IMR-90 (cell line): ENCODE results near the gene CAMP. TPM values are rescaled to one million over a fixed set of nuclear protein-coding genes. Genes with fewer than 3 reads are reported as not detected.

Experiments used
- ATAC-seq: fragments of 200-7000 bp; cut with Tn5 transposase; 2 replicates; pipeline ENCODE4 v1.9.1; 2020; ENCODE audit warnings: low read depth, mild to moderate bottlenecking, moderate library complexity
- BruUV-seq: library from RNA; stranded (reverse); fragments of 400-500 nt; replicated peaks from 2 replicates; lab custom pipeline; 2021; lab: Mats Ljungman, UMichigan
- CTCF ChIA-PET: fragments of 300-600 bp; formaldehyde crosslinking; extraction: SDS; loops from one replicate; lab custom pipeline; 2021; ENCODE audit warnings: antibody characterized with exemption; lab: Yijun Ruan, JAX
- POLR2A ChIA-PET: fragments of 300-600 bp; sonication (Branson Sonifier 250); formaldehyde crosslinking; loops from one replicate; lab custom pipeline; 2022; ENCODE audit warnings: antibody characterized with exemption; ENCODE audit not compliant: unreplicated experiment; lab: Charles Lee
- DNase-seq: peaks from one replicate; pipeline ENCODE4 v3.0.0; 2013
- H2AFZ ChIP-seq: replicated peaks from 2 replicates; pipeline ENCODE3; 2013; ENCODE audit warnings: low read length, mild to moderate bottlenecking; ENCODE audit not compliant: poor library complexity
- H2AK5ac ChIP-seq: 2 replicates; pipeline ENCODE4 v1.6.1; 2013; ENCODE audit warnings: low read depth, low read length, inconsistent platforms
- H2AK9ac ChIP-seq: replicated peaks from 2 replicates; pipeline ENCODE3; 2013; ENCODE audit warnings: mild to moderate bottlenecking, low read depth, low read length, moderate library complexity; ENCODE audit not compliant: poor library complexity
- H2BK120ac ChIP-seq: 2 replicates; pipeline ENCODE4 v1.6.1; 2013; ENCODE audit warnings: low read depth, low read length, inconsistent platforms
- H2BK15ac ChIP-seq: 3 replicates; pipeline ENCODE4 v1.6.1; 2013; ENCODE audit warnings: low read depth, low read length, inconsistent platforms
- H2BK20ac ChIP-seq: 2 replicates; pipeline ENCODE4 v1.6.1; 2013; ENCODE audit warnings: low read depth, mild to moderate bottlenecking, inconsistent platforms, low read length, moderate library complexity
- H2BK5ac ChIP-seq: 2 replicates; pipeline ENCODE4 v1.6.1; 2013; ENCODE audit warnings: mild to moderate bottlenecking, low read depth, low read length, inconsistent platforms; ENCODE audit not compliant: poor library complexity, severe bottlenecking
- H3K14ac ChIP-seq: replicated peaks from 2 replicates; pipeline ENCODE4 v1.6.1; 2013; ENCODE audit warnings: low read depth, low read length, inconsistent platforms
- H3K18ac ChIP-seq: 2 replicates; pipeline ENCODE4 v1.6.1; 2013; ENCODE audit warnings: low read depth, low read length, control low read depth
- H3K23ac ChIP-seq: 2 replicates; pipeline ENCODE4 v1.6.1; 2013; ENCODE audit warnings: low read depth, low read length, inconsistent platforms
- H3K27ac ChIP-seq: 2 replicates; pipeline ENCODE4 v1.5.1; 2013; ENCODE audit warnings: mild to moderate bottlenecking, control low read depth, low read length; ENCODE audit not compliant: insufficient read depth
- H3K27me3 ChIP-seq: 2 replicates; pipeline ENCODE4 v1.6.1; 2013; ENCODE audit warnings: low read length; ENCODE audit not compliant: control insufficient read depth, insufficient read depth
- H3K36me3 ChIP-seq: 2 replicates; pipeline ENCODE4 v1.6.1; 2013; ENCODE audit warnings: low read length, mixed read lengths; ENCODE audit not compliant: control insufficient read depth, insufficient read depth
- H3K4ac ChIP-seq: 2 replicates; pipeline ENCODE4 v1.6.1; 2013; ENCODE audit warnings: low read depth, low read length, inconsistent platforms
- H3K4me1 ChIP-seq: 2 replicates; pipeline ENCODE4 v1.6.1; 2013; ENCODE audit warnings: low read length, mixed read lengths; ENCODE audit not compliant: control insufficient read depth, insufficient read depth
- H3K4me2 ChIP-seq: 2 replicates; pipeline ENCODE4 v1.6.1; 2013; ENCODE audit warnings: low read depth, mild to moderate bottlenecking, control low read depth, low read length, moderate library complexity
- H3K4me3 ChIP-seq: 2 replicates; pipeline ENCODE4 v1.5.1; 2013; ENCODE audit warnings: low read depth, mild to moderate bottlenecking, control low read depth, low read length, moderate library complexity; ENCODE audit not compliant: insufficient read depth
- H3K56ac ChIP-seq: 2 replicates; pipeline ENCODE4 v1.6.1; 2013; ENCODE audit warnings: low read length, inconsistent platforms; ENCODE audit not compliant: insufficient read depth; ENCODE audit errors: extremely low read depth
- H3K79me1 ChIP-seq, 2 experiments: 2 replicates each; pipeline ENCODE4 v1.6.1; 2013; ENCODE audit warnings: low read length in 2 of 2, inconsistent platforms in 1 of 2, low read depth in 1 of 2
- H3K9ac ChIP-seq: 2 replicates; pipeline ENCODE4 v1.6.1; 2013; ENCODE audit warnings: low read depth, low read length, control low read depth
- H3K9me1 ChIP-seq: 2 replicates; pipeline ENCODE4 v1.6.1; 2013; ENCODE audit warnings: low read length, inconsistent platforms; ENCODE audit not compliant: insufficient read depth
- H3K9me3 ChIP-seq: 2 replicates; pipeline ENCODE4 v1.6.1; 2013; ENCODE audit warnings: low read length; ENCODE audit not compliant: control insufficient read depth, insufficient read depth
- H4K20me1 ChIP-seq: 2 replicates; pipeline ENCODE4 v1.6.1; 2013; ENCODE audit warnings: low read length, inconsistent platforms; ENCODE audit not compliant: insufficient read depth
- H4K5ac ChIP-seq: 2 replicates; pipeline ENCODE4 v1.6.1; 2013; ENCODE audit warnings: mild to moderate bottlenecking, low read depth, low read length, control low read depth
- H4K8ac ChIP-seq, 2 experiments: 2 replicates each; pipeline ENCODE4 v1.6.1; 2013; ENCODE audit warnings: low read depth in 2 of 2, low read length in 2 of 2, control low read depth in 1 of 2, inconsistent platforms in 1 of 2
- H4K91ac ChIP-seq: 2 replicates; pipeline ENCODE4 v1.6.1; 2013; ENCODE audit warnings: low read depth, low read length, inconsistent platforms; ENCODE audit not compliant: insufficient read depth
- CHD1 ChIP-seq: IDR thresholded peaks from 2 replicates; pipeline ENCODE4 v1.6.1; 2012; ENCODE audit warnings: low read depth, low read length, improper control_type of control experiment
- MAZ ChIP-seq: IDR thresholded peaks from 2 replicates; pipeline ENCODE4 v1.6.1; 2012; ENCODE audit warnings: low read depth, mild to moderate bottlenecking, low read length, improper control_type of control experiment, moderate library complexity, borderline replicate concordance
- MXI1 ChIP-seq: IDR thresholded peaks from 2 replicates; pipeline ENCODE4 v1.6.1; 2012; ENCODE audit warnings: low read depth, mild to moderate bottlenecking, low read length, moderate library complexity, borderline replicate concordance
- POLR2A ChIP-seq: IDR thresholded peaks from 2 replicates; pipeline ENCODE4 v1.6.1; 2012; ENCODE audit warnings: mild to moderate bottlenecking, low read depth, low read length
- USF2 ChIP-seq: fragments of 150-350 bp; IDR thresholded peaks from 2 replicates; pipeline ENCODE4 v1.6.1; 2017; ENCODE audit warnings: mild to moderate bottlenecking, antibody characterized with exemption, low read length, low read depth
- WGBS, 2 experiments: methylation state at CpG; one replicate each; pipeline versions ENCODE4 v1.1.5 to v1.1.7; 2013; ENCODE audit warnings: missing lambda C conversion rate in 2 of 2; ENCODE audit not compliant: insufficient read length in 1 of 2; ENCODE audit errors: extremely low coverage in 2 of 2; 5-methylcytosine and 5-hydroxymethylcytosine counted together
- dilution Hi-C: fragments of 300-500 bp; cut with HindIII; formaldehyde crosslinking; loops from one replicate; pipeline ENCODE4 v1.14.3; 2018; ENCODE audit warnings: low sequenced_read_pairs; ENCODE audit not compliant: unreplicated experiment
- in situ Hi-C: fragments of 300-500 bp; cut with MboI; formaldehyde crosslinking; loops from 3 replicates; pipeline ENCODE4 v1.14.3; 2019; ENCODE audit warnings: low sequenced_read_pairs, inconsistent platforms, mixed read lengths
- intact Hi-C: fragments of 100-400 bp; cut with micrococcal nuclease; formaldehyde crosslinking; loops from 2 replicates; pipeline ENCODE4 v1.10.0; 2022
- polyA plus RNA-seq, 3 experiments: library from polyadenylated mRNA; depleted of rRNA; stranded (reverse); fragments of >200 nt; gene quantifications; 2 replicates each; pipeline ENCODE4 v1.2.3, GENCODE V29; 2012; ENCODE audit warnings: low replicate concordance in 1 of 3
- total RNA-seq: library from RNA; depleted of rRNA; stranded (reverse); fragments of >200 nt; gene quantifications from 2 replicates; pipeline ENCODE4 v1.2.3, GENCODE V29; 2012

CAMP gene
- total and polyA plus RNA-seq, 2 of the 4 experiments (the other 2 are of a cell fraction) = not detected

GRCh38 chr3:48188266-48189201 is 34.8 kb upstream of the CAMP start, which contains the start of gene CDC25A:
CDC25A (minus strand) TSS chr3:48188417; CDS start chr3:48187947, 470 bp downstream.
- H3K56ac ChIP-seq = peak within 1 kb of the TSS; percentile 49
- H2AK5ac ChIP-seq = no peak within 1 kb of the TSS
- H3K9ac ChIP-seq = peak within 1 kb of the TSS; percentile 56
- H3K14ac ChIP-seq = peak within 1 kb of the TSS; percentile 76
- ChIA-PET POLR2A (no interaction called here), CTCF (interaction anchor here (1.8 kb wide), 1 partner anchor 247 kb away, joined by 6 read pairs; no protein-coding TSS in a partner anchor)
- dilution Hi-C loops (no loop called here), intact Hi-C loops (no loop called here), in situ Hi-C loops (no loop called here)
- DNase-seq (peak; percentile 98), ATAC-seq (peak; percentile 98)
- H3K4me1 ChIP-seq = peaks cover 2% of the 10 kb centered on the region; the same call in 1 of the 2 replicates
- H3K36me3 ChIP-seq = peaks cover 2% of the 10 kb centered on the region
- H4K20me1 ChIP-seq = no peaks in the 10 kb centered on the region
- H3K4me3 ChIP-seq = peak within 1 kb of the TSS; percentile 67
- H2AFZ ChIP-seq = peak within 1 kb of the TSS; percentile 95
- H3K27me3 ChIP-seq = no peaks in the 10 kb centered on the region
- peak within 1 kb of the TSS; percentile 68 for H3K23ac ChIP-seq
- H4K5ac ChIP-seq = peak within 1 kb of the TSS; percentile 85
- H4K91ac ChIP-seq = no peak within 1 kb of the TSS; the same call in 1 of the 2 replicates
- H2BK20ac ChIP-seq = no peak within 1 kb of the TSS
- H3K4ac ChIP-seq = peak within 1 kb of the TSS; percentile 59
- no peak within 1 kb of the TSS for H2BK15ac ChIP-seq
- H3K27ac ChIP-seq = peak within 1 kb of the TSS; percentile 74
- peak within 1 kb of the TSS; percentile 79 for H2AK9ac ChIP-seq
- no peak within 1 kb of the TSS; the same call in 1 of the 2 replicates for H3K18ac ChIP-seq
- 71% methylated on average over 1 of the region's 44 CpGs; no CpG with 5 or more reads in 1 of the 2 experiments for WGBS, 2 experiments
- H3K9me1 ChIP-seq = peaks cover 3% of the 10 kb centered on the region; the same call in 1 of the 2 replicates
- H3K79me1 ChIP-seq = peaks cover 9 to 23% of the 10 kb centered on the region in 2 experiments; a peak in 3 of 4 replicates
- no peaks in the 10 kb centered on the region for H3K9me3 ChIP-seq
- no peak within 1 kb of the TSS for H2BK5ac ChIP-seq
- no TSS peak for BruUV-seq
- peak within 1 kb of the TSS; percentile 70 for H3K4me2 ChIP-seq
- peak within 1 kb of the TSS; percentile 94 to 95 for H4K8ac ChIP-seq
- TF ChIP-seq CHD1 (no peak), MAZ (peak; percentile 71; the same call in 1 of the 2 replicates), MXI1 (peak; percentile 91), USF2 (0 out of 2 replicates have a peak, but pooled peaks have one; percentile 1), POLR2A (peak; percentile 71; the same call in 1 of the 2 replicates)
- H2BK120ac ChIP-seq = no peak within 1 kb of the TSS
